CD4-positive, alpha-beta T cell treated with Interleukin-15 for 1 hour (primary cell): ENCODE results near the gene BNC1.
"Not testable (repeated sequence)": the region's sequence is repeated elsewhere in the genome, so short reads cannot be mapped to it uniquely, and the experiment has no call there.

Source experiments
- DNase-seq: peaks from one replicate; pipeline ENCODE4 v3.0.0-alpha.2; 2020

The BNC1 gene

DNA sequence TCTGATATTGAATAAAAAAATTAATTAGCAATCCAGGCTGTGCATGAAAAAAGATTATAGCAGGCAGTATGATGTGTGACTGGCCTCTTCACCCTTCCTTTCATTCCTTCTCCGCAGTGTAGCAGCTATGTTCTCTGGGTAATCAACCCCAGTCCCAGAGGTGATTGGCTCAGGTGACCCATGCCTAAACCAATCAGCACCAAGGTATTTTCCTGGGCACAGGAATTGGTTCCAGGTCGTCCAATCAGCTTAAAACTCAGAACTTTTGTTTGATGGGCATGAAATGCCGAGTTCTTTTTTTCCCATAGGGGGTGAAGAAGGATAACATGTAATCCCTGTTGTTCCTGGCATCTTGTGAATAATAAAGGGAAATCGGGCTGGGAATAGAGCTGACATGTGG, 5.8 kb upstream of the BNC1 start:
- DNase-seq: no peak

DNA sequence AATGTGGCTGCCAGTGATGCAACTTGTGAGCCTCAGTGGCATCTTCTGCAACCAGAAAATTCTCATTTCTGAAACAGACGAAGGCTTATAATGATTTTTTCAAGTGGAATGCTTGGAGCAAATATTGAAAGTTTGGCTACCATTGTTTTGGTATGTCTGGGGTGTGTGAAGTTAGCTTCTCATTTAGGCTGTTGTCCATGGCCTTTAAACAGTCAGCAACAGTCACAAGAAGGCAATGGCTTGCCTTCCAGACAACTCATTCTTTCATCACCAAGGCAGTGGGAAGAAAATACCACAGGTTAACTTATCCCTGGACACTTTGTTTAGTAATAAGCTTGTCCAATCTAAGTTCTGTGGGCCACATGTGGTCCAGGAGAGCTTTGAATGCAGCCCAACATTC, 4.7 kb upstream of the BNC1 start:
- no peak for DNase-seq

DNA sequence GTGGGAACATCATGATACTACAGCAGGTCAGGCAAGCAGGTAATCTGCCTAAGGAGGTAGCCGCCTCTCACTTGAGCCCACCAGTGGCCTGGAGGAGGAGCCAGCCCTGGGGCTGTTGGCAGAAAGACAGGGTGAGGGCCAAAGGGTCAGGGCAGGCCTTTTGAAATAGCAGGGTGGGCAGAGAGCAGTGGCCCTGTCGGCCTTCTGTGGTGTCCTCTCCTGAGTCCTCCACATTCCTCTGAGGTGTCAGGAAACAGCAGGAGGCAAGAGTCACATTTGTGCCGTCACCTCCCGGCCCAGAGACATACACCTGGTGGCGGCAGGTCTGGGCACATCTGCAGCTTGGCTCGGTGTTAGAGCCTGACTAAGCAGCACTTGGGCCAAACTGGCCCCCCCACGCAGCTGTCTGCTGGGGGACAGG, 3.9 kb upstream of the BNC1 start:
- no peak for DNase-seq

DNA sequence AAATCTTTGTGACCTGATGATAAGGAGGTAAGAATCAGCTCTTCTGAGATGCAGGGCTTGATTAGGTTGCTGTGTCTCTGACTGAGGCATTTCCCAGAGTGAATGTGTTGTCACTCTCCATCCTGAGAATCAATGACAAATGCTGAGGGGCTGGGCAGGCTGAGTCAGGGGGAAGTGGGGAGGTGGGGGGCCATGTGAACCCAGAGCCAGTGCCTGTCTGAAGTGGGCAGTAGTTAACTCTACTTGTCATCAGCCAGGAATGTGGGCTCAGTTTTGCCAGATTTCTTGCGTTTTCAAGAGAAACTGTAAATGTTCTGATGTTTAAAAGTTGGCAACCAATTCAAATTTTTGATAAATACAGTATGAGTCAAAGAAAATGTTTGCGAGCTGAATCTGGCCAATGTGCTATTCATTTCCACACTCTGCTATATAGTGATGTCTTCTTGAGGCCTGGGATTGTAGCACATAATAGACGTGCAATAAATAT, 3.1 kb upstream of the BNC1 start:
- DNase-seq: no peak

DNA sequence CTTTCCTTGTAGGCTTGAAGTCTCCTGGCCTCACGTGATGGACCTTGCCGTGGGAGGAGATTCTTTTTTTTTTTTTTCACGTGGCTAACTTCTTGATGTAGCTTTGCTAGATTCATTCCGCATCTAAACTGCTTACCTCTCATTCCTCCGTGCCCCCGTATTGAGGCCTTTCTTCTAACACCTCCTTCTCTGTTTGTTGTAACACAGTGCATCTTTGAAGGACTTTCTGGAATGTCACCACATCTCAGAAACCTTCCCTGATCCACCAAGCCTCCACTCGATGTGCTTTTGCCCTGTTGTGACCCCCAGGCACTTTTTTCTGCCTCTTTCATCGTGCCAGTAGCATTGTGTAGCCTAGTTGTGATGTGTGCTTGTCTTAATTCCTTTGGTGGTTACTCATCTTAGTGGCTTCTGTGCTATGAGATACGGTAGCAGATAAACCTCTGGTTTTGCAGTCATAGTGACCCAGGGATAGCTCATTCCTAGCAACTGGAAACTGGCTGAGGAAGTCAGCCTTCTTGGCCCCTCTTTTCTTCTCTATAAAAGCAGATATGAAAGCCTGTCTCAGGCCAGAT, 1.6 kb upstream of the BNC1 start:
- DNase-seq: no peak

DNA sequence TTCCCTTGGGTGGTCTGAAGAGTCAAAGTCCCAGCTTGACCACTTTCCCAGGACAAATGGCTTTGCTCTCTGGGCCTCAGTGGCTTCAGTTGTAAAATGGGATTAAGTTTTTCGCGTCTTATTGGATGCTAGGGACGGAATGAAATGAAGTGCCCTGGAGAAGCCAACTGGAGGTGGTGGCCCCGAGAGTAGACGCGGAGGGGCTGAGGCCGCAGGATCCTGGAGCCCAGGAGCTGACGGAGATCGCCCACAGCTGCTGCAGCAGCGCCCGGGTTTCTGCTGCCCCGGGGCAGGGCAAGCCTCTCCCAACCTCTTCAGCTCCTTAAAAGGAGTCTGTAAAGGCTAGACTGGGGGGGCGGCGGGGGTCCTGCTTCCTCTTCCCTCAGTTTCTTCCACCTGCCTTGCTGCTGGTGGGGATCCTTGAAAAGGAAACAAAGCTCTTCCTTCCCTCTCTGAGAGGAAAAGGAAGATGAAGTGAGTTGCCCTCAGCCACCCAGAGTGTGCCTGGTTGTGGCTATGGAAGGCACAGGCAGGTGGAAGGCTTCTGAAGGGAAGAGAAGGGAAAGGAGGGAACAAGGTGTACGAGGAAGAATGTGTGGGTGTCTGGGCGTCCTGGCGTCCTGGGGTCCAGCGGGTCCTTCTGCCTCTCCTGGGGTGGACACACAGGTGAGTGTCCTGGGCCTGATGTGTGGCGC, 967 bp upstream of the BNC1 start:
- DNase-seq: no peak

DNA sequence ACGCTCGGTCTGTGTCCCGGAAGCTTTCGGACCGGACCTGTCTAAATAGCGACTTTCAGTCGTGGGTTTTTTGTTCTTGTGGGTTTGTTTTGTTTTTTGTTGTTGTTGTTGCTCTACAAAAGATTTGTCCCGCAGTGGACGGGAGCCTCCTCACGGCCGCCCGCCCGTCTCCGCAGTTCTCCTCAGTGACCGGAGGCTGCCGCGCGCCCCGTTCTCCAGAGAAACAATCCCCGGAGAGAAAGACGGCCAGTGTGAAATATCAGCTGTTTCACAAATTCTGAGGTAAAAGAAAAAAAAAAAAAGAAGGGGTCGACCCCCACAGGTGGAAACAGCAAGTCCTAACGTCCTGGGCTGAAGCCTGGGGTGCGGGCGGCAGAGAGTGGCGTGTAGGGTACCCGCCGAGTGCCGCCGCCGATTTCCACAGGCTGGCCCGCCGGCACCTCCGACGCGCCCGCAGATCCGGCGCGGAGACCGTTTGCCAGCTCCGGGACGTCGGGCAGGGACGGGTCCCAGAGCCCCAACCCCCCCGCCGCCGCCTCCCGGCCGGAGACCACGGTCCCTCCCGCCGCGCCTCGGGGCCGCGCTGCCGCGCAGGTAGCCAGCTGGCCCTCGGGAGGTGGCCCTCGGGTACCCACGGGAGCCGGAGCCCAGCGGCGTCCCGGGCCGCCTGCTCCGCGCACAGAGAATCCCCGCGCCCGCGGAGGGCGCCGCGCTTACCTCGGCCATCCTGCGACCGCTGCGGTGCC, 478 bp downstream of the BNC1 start:
- no peak for DNase-seq

DNA sequence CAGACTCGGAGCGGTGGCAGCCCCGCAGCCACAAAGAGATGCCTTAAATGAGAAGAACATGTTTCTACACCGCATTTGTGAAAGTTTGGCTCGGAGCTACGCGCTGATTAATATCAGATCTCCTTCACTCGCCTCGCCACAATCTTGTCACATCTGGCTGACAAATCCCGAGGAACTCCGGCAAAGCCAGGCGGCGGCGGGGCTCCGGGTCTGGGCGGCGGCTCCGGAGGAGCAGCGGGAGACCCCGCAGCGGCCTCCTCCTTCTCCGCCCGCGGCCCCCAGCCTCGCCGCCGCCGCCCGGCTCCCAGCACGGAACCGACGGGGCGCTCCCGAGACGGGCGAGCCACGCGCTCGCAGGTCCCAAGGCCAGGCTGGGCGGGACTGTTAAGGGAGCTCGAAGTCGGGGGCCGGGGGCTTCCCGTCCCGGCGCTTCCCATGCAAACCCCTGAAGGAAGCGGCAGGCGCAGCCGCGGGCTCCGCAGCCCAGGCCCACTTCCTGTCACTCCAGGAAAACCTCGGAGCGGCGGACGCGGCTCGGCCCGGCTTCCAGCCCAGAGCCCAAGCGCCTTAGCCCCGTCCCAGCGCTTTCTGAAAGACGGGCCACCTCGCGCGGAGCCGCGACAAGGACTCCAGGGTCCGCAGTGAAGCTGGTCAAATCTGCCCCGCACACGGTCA, 1.2 kb downstream of the BNC1 start:
- DNase-seq: no peak

DNA sequence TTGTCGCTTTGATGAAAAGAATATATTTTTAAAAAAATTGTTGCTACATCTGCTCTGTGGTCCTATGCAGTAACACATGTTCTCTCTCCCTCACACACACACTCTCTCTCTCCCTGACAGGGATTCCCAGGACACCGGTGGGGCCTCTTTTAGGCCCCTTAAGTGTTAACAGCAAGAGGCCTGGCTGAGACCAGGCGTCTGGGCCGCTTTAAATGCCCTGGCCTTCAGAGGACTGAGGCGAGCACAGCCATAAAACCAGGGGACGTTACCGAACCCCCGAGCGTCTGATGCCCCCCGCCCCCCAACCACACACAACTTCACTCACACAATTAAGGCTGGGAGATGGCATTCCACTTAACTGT, 1.7 kb downstream of the BNC1 start:
- no peak for DNase-seq

DNA sequence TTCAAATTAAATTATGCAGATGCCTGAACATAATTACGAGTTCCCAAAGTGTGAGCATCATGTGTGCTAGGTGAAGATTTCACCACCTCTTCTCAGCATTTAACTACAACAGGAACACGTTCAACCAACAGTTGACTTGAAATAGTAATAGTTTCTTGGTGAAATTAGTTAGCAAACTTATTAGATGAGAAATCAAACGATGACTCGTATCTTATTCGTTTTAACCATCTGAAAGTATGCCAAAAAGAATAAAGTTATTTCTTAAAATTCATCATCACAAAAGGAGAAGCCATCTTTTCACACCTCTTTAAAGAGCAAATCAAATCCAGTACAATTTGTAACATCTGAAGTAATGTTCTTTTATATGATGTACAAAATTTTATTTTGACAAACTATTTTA, 2.3 kb downstream of the BNC1 start:
- DNase-seq: no peak

DNA sequence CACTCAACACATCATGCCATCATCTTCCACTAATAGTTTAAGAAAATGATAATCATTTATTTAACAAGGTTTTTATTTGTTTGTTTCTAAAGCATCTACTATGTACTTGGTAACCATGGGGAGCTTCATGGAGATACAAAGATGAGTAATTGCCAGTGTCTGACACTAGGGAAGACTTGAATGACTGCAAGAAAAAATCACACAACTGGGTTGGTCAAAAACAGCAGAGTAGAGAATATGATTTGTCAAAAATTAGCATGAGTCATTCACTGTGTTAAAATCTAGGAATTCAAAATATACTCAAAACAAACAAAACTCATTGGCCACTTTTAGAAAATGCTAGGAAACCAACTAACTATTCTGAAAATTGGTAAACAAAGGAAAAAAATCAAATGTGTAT, 6.3 kb downstream of the BNC1 start:
- DNase-seq: no peak

DNA sequence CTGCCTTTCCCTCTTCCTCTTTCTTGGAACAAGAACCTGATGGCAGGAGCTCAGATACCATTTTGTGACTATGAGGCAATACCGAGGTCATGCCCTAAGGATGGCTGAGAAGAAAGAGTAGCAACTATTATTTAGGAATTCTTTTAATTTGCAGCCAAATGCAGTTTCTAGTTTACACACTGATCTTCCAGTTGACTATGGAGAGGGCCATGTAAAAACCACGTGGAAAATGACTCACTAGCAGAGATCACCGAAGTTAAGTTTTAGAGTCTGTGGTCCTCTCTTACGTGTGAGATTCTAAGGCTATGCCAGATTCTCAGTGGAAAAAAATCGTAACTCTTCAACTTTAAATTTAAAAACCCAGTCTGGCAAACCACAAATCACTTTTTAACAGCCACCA, 7.8 kb downstream of the BNC1 start:
- DNase-seq: no peak

DNA sequence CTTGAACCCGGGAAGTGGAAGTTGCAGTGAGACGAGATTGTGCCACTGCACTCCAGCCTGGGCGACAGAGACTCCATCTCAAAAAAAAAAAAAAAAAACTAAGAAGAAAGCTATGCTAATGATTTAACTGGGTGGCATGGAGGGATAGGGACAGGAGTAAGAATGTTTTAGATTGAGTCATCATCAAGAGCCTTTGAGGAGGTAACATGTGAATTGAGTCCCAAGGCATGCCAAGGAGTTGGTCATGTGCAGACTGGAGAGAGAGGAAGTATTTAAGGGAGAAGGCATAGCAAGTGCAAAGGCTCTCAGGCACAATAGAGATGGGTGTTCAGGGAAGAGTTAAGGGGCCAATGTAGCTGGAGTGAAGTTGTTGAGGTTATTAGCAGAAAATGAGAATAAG, 9.1 kb downstream of the BNC1 start:
- no peak for DNase-seq

DNA sequence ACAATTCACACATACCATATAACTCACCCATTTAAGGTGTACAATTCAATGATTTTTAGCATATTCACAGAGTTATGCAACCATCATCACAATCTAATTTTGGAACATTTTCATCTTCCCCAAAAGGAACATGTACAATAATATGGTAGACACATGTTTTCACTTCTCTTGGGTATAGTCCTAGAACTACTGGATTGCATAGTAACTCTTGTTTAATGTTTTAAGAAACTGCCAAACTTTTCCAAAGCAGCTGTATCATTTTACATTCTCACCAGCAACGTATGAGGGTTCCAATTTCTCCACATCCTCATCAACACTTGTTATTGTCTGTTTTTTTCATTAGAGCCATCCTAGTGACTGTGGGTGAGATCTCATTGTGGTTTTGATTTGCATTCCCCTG, 14.3 kb downstream of the BNC1 start:
- no peak for DNase-seq

DNA sequence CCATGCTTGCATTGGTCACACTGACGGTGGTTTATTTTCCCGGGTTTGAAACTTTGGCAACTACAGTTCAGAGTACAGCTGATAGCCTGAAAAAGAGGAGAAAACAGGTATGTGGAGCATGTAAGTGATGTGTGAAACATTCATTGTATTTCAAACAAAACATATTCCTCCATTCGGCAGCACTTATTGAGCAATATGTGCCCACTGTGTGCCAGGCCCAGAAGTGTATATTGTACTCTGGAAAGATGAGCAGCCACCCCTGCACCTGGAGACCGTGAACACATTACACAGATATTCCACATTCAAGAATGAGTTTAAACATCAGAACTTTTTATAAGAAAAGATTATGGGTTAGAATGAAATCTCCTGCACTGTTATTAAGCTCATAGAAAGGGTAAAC, 16.3 kb downstream of the BNC1 start:
- DNase-seq: no peak

DNA sequence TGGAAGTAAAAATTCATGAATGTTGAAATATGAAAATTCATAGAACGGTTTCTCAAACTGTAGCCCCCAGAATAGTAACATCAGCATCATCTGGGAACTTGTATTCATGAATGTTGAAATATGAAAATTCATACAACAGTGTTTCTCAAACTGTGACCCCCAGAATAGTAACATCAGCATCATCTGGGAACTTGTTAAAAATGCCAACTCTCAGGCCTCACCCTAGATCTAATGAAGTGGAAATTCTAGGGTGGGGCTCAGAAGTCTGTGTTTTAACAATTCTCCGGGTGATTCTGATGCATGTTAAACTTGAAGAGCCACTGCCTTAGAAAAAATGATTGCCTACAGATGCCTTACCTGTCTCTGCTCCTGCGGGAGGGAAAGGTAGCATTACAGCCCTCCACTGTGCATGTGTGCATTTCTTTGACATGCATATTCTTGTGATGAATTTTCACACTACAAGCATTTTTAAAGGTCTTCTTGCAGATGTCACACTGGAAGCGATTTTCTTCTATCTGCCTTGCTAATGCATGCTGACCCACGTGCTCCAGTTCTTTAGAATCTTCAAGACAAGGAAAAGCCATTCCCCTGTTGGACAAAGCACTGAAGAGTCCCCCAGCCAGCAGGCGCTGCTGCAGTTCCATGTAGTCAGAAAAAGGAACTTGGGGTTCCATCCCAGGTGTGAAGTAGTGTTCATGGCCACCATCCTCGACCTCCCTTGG, 21.7 kb downstream of the BNC1 start:
- DNase-seq: no peak

DNA sequence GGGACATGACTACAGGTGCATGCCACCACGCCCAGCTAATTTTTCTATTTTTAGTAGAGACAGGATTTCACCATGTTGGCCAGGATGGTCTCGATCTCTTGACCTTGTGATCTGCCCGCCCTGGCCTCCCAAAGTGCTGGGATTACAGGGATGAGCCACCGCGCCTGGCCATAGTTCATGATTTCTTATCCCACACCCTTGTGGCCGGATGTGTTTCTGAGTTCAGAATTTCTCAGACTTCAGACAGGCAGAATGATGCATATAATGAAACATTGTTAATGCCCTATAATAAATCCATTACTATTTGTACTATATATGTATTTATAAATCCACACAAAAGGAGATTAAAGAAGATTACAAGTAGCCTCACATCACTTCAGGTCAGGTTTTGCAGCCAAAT, 22.3 kb downstream of the BNC1 start:
- not testable (repeated sequence) for DNase-seq

DNA sequence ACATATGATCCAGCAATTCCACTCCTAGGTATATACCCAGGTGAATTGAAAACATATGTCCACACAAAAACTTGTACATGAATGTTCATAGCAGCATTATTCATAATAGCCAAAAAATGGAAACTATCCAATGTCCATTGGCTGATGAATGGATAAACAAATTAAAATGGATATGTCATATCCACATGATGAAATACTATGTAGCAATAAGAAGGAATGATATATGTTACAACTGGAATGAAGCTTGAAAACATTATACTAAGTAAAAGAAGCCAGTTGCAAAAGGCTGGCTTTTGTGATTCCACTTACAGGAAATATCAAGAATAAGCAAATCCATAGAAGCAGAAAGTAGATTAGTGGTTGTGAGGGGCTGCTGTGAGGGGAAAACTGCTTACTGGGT, 33.7 kb downstream of the BNC1 start:
- no peak for DNase-seq

DNA sequence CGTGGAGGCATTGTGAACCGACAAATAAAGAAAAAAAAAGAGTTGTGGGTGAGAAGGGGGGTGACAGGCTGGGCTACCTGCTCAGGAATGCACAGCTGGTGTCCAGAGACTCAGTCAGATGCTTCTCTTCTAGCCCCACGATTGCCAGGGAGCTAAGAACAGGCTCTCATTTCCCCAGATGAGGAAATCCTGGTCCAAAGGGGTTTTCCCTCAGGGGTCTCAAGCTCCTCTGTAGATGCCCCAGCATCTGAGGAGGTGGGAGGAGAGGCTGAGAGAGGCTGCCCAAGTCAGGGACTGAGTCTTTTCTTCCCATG, 35.5 kb downstream of the BNC1 start:
- DNase-seq: no peak

DNA sequence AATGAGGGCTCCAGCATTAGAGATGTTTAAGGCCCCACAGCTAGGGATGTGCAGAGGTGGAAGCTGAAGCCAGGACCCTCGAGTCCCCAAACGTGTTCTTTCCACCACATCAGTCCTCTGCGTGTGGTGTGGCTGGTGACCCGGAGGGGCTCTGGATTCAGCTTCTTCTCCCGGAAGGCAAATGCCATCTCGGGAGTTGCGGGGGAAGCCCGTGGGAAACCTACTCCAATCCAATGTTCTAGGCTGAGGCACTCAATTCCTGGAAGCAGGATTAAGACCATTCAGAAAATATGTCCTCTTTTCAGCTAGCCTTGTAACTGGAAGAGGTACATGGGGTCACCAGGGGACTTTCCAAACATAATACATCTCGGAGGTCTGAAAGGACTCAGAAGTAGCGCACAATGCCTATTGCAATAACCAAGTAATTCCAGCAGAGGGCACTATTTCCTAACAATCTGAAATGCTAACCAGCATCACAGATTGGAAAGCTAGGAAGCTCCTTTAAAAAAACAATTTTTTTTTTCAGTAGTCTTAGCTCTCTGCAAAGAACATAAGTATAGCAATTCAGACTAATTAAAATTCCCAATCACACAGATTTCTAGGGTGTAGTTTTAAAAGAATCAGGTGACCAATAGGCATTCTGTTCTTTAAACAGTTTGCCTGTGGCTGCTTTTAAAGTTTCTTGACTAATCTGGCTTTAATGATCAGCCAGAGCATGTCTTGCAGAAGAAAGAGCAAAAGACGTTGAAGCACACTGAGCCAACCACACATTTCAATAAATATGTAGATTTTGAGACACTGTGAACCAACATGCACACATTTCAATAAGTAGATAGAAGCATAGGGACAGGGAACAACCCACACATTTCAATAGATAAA, 36.1 kb downstream of the BNC1 start:
- no peak for DNase-seq

DNA sequence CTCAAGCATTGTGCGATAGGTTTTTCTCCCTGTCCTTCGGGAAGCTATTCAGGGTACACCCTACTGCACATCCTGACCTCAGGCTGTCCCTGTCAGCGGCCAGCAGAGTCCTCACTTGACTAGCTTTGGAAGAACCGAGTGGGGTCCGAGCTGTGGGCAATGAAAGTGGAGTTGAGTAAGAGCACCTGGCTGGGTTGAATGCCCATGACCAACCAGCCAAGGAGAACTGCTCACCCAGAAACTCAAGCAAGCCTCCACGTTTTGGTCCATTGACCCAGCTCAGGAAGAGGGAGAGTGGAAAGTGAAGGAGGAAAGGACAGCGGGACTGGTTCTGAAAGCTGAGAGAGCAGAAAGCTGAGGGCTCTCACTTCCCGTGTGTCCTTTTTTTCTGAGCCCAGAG, 40.8 kb downstream of the BNC1 start:
- no peak for DNase-seq

DNA sequence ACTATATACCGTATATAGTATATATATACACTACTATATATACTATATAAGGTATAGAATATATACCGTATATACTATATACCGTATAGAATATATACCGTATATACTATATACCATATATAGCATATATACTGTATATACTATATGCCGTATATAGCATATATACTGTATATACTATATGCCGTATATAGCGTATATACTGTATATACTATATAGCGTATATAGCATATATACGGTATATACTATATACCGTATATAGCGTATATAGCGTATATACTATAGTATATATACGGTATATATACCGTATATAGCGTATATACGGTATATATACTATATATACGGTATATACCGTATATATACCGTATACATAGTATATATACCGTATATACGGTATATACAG, 54.2 kb downstream of the BNC1 start:
- no peak for DNase-seq
